Breast epithelium (tissue), 4 donors: Measurements from ENCODE around the gene LYSMD3. TPM values are rescaled to one million over a fixed set of nuclear protein-coding genes. Genes with fewer than 3 reads are reported as not detected.

ENCODE experiments used
- DNase-seq, 2 donors: peaks; one replicate each; pipeline ENCODE4 v3.0.0-alpha.2; 2019; ENCODE audit warnings: low spot score in 2 of 2
- H3K27ac ChIP-seq, 2 donors: fragments of 200-600 bp; sonication (generic) in 1 of 2; one replicate each; pipeline ENCODE4 v1.5.1; 2016 to 2019; ENCODE audit warnings: mild to moderate bottlenecking in 1 of 2
- H3K27me3 ChIP-seq, 2 donors: fragments of 200-600 bp; sonication (generic) in 1 of 2; one replicate each; pipeline versions ENCODE4 v1.5.1 to v1.6.0; 2017 to 2019; ENCODE audit warnings: control low read depth in 1 of 2, mild to moderate bottlenecking in 1 of 2
- H3K36me3 ChIP-seq: fragments of 200-600 bp; one replicate; pipeline ENCODE4 v1.5.1; 2019
- H3K4me1 ChIP-seq, 2 donors: fragments of 200-600 bp; sonication (generic); one replicate each; pipeline ENCODE4 v1.5.1; 2016 to 2019; ENCODE audit warnings: control low read depth in 1 of 2
- H3K4me3 ChIP-seq, 3 donors: fragments of 200-600 bp; sonication (generic); 1 replicate in 2 of 3; 2 replicates in 1 of 3; pipeline ENCODE4 v1.5.1; 2016 to 2019; ENCODE audit warnings: mild to moderate bottlenecking in 3 of 3, moderate library complexity in 2 of 3
- H3K9me3 ChIP-seq, 2 donors: fragments of 200-600 bp; sonication (generic) in 1 of 2; one replicate each; pipeline ENCODE4 v1.5.1; 2016 to 2019; ENCODE audit warnings: control low read depth in 1 of 2
- CTCF ChIP-seq, 3 donors: fragments of 450-650 bp; IDR thresholded peaks; one replicate each; pipeline ENCODE4 v1.5.1; 2016 to 2017; ENCODE audit warnings: antibody characterized with exemption in 3 of 3, mild to moderate bottlenecking in 3 of 3, moderate library complexity in 3 of 3
- POLR2A ChIP-seq: fragments of 450-650 bp; IDR thresholded peaks from one replicate; pipeline ENCODE4 v1.6.1; 2016; ENCODE audit warnings: antibody characterized with exemption, mild to moderate bottlenecking, moderate library complexity
- POLR2AphosphoS5 ChIP-seq, 3 donors: sonication (generic); formaldehyde crosslinking; IDR thresholded peaks; one replicate each; pipeline ENCODE4 v1.6.1; 2017; ENCODE audit warnings: antibody characterized with exemption in 3 of 3
- intact Hi-C: fragments of 100-400 bp; cut with DNase I; formaldehyde crosslinking; loops from one replicate; pipeline ENCODE4 v1.15.1; 2023; ENCODE audit warnings: low total_unique reads
- total RNA-seq, 3 donors: library from RNA; depleted of rRNA; stranded (reverse); fragments of >200 nt; gene quantifications; one replicate each; pipeline ENCODE4 v1.1.0, GENCODE V29; 2016

The LYSMD3 gene
- total RNA-seq, 3 donors from 2014 or later: 11.5 to 19.3 (median 15.7) TPM

GRCh38 chr5:90510438-90510837 lies 18.9 kb downstream of the LYSMD3 start:
- intact Hi-C loops: no loop called here
- Histone ChIP-seq H3K27me3 (no peaks in the 10 kb centered on the region), H3K4me1 (no peaks in the 10 kb centered on the region), H3K4me3 (no peak overlapping the region), H3K9me3 (no peaks in the 10 kb centered on the region), H3K27ac (no peak overlapping the region), H3K36me3 (no peaks in the 10 kb centered on the region)
- DNase-seq: no peak
- TF ChIP-seq POLR2AphosphoS5 (IDR thresholded peaks at IDR 0.05) (no peak), POLR2A (no peak), CTCF (IDR thresholded peaks at IDR 0.05) (no peak)

GRCh38 chr5:90506221-90506620 lies 23.2 kb downstream of the LYSMD3 start:
- DNase-seq: no peak
- Histone ChIP-seq H3K27me3 (no peaks in the 10 kb centered on the region), H3K9me3 (no peaks in the 10 kb centered on the region), H3K27ac (no peak overlapping the region), H3K36me3 (no peaks in the 10 kb centered on the region), H3K4me3 (no peak overlapping the region), H3K4me1 (no peaks in the 10 kb centered on the region)
- intact Hi-C loops: no loop called here
- TF ChIP-seq POLR2AphosphoS5 (IDR thresholded peaks at IDR 0.05): no peak
- TF ChIP-seq POLR2A: no peak
- no peak for TF ChIP-seq CTCF (IDR thresholded peaks at IDR 0.05)

- H3K36me3 ChIP-seq: no peaks in the 10 kb centered on the region
- intact Hi-C loops: no loop called here
- TF ChIP-seq POLR2A: no peak
- TF ChIP-seq POLR2AphosphoS5 (IDR thresholded peaks at IDR 0.05): no peak
- no peak for TF ChIP-seq CTCF (IDR thresholded peaks at IDR 0.05)
- H3K27ac ChIP-seq: no peak overlapping the region
- DNase-seq: no peak
- no peak overlapping the region for H3K4me3 ChIP-seq
- no peaks in the 10 kb centered on the region for H3K4me1 ChIP-seq
- H3K9me3 ChIP-seq: no peaks in the 10 kb centered on the region
- no peaks in the 10 kb centered on the region for H3K27me3 ChIP-seq
These were observed 24.6 kb downstream of the LYSMD3 start for GRCh38 chr5:90504743-90505142.

GRCh38 chr5:90503596-90503995 lies 25.8 kb downstream of the LYSMD3 start:
- Histone ChIP-seq H3K4me1 (no peaks in the 10 kb centered on the region), H3K27ac (no peak overlapping the region), H3K27me3 (no peaks in the 10 kb centered on the region), H3K4me3 (no peak overlapping the region), H3K9me3 (no peaks in the 10 kb centered on the region), H3K36me3 (no peaks in the 10 kb centered on the region)
- TF ChIP-seq CTCF (IDR thresholded peaks at IDR 0.05) (no peak), POLR2AphosphoS5 (IDR thresholded peaks at IDR 0.05) (no peak)
- no peak for DNase-seq
- intact Hi-C loops: no loop called here

- no peak for DNase-seq
- Histone ChIP-seq H3K27ac (no peak overlapping the region), H3K4me1 (no peaks in the 10 kb centered on the region), H3K9me3 (no peaks in the 10 kb centered on the region), H3K27me3 (no peaks in the 10 kb centered on the region), H3K36me3 (no peaks in the 10 kb centered on the region), H3K4me3 (no peak overlapping the region)
- intact Hi-C loops: no loop called here
- TF ChIP-seq POLR2A: no peak
- no peak for TF ChIP-seq CTCF (IDR thresholded peaks at IDR 0.05)
- no peak for TF ChIP-seq POLR2AphosphoS5 (IDR thresholded peaks at IDR 0.05)
These were observed 34.2 kb downstream of the LYSMD3 start for GRCh38 chr5:90495146-90495545.
